ENCODE measurements around the gene NOXA1.
"Not testable (repeated sequence)": the region's sequence is repeated elsewhere in the genome, so short reads cannot be mapped to it uniquely, and the experiment has no call there.

NOXA1 gene

DNA sequence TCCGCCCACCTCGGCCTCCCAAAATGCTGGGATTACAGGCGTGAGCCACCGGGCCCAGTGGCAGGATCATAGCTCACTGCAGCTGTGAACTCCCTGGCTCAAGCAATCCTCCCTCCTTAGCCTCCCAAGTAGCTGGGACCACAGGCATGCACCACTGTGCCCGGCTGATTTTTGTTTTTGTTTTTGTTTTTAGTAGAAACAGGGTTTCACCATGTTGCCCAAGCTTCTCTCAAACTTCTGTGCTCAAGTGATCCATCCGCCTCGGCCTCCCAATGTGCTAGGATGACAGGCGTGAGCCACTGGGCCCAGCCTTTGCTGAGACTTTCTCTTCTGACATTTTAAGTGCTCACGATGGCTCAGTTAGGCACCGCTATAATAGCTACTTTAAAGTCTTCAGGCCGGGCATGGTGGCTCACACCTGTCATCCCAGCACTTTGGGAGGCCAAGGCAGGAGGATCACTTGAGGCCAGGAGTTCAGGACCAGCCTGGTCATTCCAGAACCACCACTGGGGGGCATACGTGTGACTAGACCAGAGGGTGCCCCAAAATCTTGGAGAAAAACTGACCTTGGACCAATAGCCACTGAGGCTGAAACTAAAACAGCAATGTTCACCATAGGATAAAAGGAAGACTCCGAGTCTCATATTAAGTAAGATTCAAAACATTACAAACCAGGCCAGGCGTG is 21.1 kb downstream of the NOXA1 start:
- DNase-seq: no peak

DNA sequence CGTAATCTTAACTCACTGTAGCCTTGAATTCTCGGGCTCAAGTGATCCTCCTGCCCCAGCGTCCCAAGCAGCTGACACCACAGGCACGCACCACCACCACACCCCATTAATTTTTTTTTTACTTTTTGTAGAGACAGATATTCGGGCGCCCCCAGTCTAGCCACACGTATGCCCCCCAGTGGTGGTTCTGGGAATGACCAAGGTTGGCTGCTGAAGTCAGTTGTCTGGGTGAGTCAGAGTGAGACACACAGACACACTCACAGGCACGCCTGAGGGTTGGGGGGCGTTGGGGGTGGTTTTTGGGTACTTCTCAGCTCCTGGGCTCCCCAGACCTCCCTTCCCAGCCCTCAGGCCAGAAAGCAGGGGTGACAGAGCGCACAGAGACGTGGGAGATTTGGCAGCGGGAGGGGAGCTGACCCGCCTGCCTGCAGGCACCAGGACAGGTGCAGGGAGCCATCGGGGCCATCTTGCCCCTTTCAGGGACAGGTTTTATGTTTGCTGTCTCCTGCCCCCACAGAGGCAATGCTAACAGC is 22.1 kb downstream of the NOXA1 start:
- peak; percentile 86 for DNase-seq

- DNase-seq: no peak
These were observed 22.8 kb downstream of the NOXA1 start for GRCh38 chr9:137445930-137446431.

DNA sequence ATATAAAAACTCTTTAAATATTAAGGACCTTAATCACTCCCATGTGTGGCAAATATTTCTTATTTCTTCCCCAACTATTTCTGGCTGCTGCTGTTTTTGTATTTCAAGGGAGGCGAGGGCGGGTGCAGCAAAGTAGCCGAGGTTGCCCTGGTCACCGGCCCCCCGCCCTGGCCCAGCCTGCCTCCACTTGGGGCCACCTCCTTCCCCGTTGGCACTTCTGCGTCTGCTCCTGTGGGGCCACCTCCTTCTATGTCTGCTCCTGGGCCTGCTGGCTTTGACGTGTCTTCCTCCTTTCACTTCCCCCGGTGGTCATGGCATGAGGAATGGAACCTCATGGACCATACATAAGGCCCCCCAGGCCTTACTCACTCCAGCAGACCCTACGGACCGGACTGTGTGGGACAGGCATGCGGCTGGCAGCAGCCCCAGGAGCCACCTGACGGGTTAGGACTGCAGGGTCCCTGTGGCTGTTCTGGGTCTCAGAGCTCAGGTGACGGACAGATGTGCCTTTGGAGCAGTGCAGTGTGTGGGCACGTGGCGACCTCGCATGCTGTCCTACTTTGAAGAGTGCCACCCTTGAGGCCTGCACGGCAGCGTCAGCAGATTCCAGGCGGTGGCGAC is 23.8 kb downstream of the NOXA1 start:
- DNase-seq: no peak

- DNase-seq: no peak
These were observed 24.8 kb downstream of the NOXA1 start for GRCh38 chr9:137447722-137448601.

GRCh38 chr9:137448602-137448962 is 25.4 kb downstream of the NOXA1 start:
- no peak for DNase-seq

DNA sequence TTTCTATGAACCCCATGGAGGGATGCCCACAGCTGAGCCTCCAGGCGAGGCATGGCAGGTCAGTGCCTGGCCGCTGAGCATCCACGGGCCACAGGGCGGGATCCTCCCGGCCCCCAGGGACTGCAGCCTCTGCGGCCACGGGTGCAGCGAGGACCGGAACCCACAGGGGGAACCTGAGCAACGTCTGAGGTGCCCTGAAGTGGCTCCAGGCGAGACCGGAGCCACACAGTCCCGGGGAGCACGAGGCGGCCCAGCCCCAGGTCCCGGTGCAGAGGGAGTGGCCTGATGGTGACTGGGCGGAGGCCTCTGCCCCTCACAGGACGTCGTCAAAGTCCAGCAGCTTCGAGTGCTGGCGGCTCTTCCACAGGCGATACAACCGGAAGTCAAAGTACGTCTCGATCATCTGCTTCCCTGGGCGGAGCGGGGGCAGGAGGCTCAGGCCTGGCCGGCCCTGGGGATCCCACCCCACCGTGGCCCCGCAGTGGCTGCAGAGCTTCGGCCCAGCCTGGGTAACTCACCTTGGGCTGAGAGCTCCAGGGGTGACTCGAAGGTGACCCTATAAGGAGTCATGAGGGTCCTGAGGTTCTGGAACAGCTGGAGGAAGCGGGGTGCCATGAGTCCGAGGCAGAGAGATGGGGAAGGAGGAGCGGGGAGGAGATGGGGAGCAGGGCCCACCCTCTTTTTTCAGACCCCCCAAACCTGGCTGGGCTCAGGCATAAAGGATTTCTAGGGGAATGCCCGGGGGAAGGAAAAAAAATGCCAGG is 26.1 kb downstream of the NOXA1 start:
- no peak for DNase-seq

GRCh38 chr9:137449931-137450538 is 26.8 kb downstream of the NOXA1 start:
- peak; percentile 26 for DNase-seq

GRCh38 chr9:137450539-137451222 is 27.5 kb downstream of the NOXA1 start:
- DNase-seq: peak; percentile 47

DNA sequence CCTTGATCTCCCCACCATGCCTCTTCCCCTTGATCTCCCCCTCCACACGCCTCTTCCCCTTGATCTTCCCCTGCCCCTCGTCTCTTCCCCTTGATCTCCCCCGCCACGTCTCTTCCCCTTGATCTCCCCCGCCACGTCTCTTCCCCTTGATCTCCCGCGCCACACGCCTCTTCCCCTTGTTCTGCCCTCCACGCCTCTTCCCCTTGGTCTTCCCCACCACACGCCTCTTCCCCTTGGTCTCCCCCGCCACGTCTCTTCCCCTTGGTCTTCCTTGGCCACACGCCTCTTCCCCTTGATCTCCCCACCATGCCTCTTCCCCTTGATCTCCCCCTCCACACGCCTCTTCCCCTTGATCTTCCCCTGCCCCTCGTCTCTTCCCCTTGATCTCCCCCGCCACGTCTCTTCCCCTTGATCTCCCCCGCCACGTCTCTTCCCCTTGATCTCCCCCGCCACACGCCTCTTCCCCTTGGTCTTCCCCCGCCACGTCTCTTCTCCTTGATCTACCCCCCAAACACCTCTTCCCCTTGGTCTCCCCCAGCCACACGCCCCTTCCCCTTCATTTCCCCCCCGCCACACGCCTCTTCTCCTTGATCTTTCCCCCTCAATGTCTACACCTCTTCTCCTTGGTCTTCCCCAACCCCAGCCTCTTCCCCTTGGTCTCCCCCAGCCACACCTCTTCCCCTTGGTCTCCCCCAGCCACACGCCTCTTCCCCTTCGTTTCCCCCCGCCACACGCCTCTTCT is 28.2 kb downstream of the NOXA1 start:
- DNase-seq: not testable (repeated sequence)

GRCh38 chr9:137452006-137452760 is 29.0 kb downstream of the NOXA1 start:
- DNase-seq: no peak

DNA sequence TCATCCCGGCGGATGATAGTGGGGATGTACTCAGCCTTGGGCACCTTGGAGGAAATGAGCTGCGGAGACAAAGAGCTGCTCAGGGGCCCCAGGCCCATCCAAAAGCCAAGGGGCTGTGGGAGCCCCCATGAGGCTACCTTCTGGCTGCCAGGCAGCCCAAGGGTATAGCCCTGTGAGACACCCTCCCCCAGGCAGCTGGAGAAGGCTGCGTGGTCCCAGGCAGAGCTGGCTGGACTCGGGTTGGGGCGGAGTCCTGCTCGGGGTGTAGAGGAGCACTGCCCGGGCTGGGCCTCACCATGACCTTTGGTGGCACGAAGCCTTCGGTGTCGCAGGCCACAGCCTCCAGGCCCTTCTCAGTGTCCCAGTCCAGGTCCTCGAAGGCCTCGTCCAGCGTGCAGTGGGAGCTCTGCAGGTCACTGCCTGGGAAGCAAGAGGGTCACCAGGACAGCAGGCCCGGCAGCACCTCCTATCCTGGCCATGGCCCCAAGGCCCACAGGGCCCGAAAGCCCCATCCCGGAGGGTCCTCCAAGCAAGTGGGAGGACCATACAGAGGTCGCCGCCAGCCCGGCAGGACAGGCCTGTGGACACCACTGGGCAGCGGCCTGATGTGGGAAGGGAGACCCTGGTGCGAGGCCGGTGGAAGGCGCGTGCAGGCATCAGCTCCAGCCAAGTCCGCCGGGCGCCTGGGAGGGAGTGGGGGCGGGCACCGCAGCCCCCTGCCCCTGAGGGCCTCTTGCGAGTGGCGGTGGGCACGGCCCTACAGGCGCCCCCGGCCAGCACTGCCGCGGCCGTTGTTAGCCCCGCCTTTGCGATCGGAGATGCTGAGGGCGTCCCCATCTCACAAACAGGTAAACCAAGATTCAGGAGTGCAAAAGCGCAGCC is 29.8 kb downstream of the NOXA1 start:
- no peak for DNase-seq

DNA sequence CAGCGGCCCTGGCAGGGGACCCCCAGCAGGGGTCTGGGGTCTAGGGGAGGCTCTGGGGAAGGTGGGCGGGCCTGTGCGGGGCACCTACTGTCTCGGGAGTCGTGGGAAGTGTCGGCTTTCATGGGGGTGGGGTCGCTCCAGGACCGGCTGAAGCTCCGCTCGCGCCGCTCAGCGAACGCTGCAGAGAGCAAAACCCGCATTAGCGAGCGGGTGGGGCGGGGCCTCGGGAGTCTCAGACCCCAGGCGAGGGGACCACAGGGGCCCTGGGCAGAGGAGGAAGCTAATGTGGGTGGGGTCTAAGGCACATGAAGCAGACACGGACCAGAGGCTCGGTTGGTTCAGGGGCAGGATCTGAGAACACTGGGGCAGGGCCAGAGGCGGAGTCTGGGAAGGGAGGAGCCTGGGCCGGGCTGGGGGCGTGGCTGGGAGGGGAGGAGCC is 30.5 kb downstream of the NOXA1 start:
- DNase-seq: peak; percentile 25

DNA sequence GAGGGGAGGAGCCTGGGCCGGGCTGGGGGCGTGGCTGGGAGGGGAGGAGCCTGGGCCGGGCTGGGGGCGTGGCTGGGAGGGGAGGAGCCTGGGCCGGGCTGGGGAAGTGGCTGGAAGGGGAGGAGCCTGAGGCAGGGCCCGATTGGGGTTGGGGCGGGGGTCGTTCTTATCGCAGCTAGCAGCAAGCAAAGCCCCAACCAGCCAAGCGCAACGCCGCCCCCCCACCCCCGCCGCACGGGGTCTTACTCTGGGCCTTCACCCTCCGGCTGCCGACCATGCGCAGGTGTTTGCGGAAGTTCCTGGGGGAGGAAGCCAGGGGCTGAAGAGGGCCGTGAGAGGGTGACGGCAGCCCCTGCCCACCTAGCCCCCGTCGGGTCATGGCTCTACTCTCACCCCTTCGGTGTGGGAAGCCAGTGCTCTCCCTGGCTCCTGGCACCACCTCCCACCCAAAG is 31.0 kb downstream of the NOXA1 start:
- no peak for DNase-seq

DNA sequence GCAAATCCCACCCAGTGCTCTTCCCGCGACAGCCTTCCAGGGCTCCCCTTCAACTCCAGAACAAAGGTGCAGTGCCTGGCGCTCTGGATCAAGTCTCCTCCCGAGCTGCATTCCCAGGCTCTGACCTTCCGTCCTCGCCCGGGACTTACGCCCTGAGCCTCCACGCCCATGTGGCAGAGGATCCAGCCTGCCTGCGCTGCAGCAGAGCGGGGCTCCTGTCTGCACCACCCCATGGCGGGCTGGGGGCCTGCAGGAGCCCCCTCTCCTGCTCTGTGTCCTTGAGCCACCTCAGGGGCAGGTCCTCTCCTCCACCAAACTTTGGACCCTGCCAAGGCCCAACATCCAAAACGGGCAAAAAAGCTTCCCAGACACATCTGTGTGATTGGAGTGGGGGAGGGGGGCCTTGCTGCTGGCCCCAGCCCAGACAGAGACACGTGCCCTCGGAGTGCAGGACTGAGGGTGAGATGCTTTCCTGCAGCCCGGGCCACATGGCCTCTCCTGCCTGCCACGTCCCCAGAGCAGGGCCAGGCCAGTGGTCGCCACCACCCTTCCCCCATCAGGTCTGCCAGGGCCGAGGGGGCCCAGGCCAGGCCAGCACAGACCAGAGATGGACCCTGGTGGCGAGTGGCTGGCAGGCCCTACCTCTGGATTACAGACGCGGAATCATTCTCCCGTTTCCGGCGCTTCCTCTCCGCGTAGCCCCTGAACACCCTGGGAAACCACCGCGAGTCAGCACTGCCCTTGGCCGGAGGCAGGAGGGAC is 31.6 kb downstream of the NOXA1 start:
- DNase-seq: no peak

GRCh38 chr9:137455359-137455991 is 32.3 kb downstream of the NOXA1 start:
- DNase-seq: no peak

- DNase-seq: no peak
These were observed 33.1 kb downstream of the NOXA1 start for GRCh38 chr9:137456061-137456863.

Data from CD4-positive, alpha-beta T cell treated with Interleukin-4 for 4 hours (primary cell).